ENCODE results near the gene ALAD.

GRCh38 chr9:113372059-113372458, 29.0 kb downstream of the ALAD start:
- TF ChIP-seq CTCF (IDR thresholded peaks at IDR 0.05) (no peak), POLR2A (IDR thresholded peaks at IDR 0.05) (peak in 1 of 2 donors; percentile 10)
